ENCODE results near the gene FANCI.

FANCI gene

DNA sequence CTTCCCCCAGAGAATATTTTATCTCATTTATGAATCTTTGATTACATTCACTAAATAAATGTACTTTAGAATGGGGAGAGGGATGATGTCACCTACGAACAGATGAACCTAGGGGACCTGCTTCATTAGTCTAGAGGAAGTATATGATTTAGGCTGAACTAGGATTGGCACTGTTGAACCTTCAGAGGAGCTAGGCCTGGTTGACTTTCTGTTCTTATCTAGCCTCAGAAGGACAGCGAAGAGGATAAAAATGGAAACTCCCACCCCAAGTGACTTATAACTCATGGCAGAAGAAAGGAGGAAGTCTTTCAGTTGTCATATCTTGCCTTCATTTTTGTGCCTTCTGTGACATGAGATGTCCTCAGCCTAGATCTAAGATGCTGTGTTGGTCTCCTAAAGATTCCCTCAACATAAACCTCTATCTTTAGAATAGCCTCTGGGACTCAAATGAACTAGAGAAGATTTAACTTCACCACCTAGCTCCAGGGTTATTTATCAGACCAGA, 48.2 kb downstream of the FANCI start:
- DNase-seq (ENCODE audit: low spot score), result no peak
- no peak for TF ChIP-seq CTCF (IDR thresholded peaks at IDR 0.05; ENCODE audit: extremely low read depth, missing control alignments)

GRCh38 chr15:89293012-89293411, 49.2 kb downstream of the FANCI start:
- no peak for TF ChIP-seq CTCF (IDR thresholded peaks at IDR 0.05; ENCODE audit: extremely low read depth, missing control alignments)

DNA sequence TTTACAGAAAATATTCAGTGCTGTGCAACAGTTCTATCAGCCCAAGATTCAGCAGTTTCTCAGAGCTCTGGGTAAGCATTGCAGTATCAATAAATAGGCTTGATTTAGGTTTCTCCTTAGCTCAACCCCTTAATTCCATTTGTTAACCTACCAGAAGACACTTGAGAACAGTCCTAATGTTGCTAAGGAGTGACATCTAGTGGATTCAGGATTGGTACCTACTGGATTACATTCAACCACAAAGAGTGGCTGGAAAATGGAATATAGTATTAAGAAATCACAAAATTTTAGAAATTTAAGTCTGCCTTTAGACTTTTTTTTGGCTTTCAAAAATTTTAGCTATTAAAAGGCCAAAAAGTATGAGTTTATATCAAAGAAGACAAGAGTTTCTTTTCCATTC, 56.1 kb downstream of the FANCI start:
- no peak for DNase-seq (ENCODE audit: low spot score)

More at GRCh38 chr15:89293012-89293411, 49.2 kb downstream of the FANCI start:
- DNase-seq (ENCODE audit: low spot score), result no peak

GRCh38 chr15:89301304-89302089, 57.7 kb downstream of the FANCI start:
- DNase-seq (ENCODE audit: low spot score), result no peak
- TF ChIP-seq CTCF (IDR thresholded peaks at IDR 0.05; ENCODE audit: extremely low read depth, missing control alignments), result no peak

More for the DNA sequence above, 56.1 kb downstream of the FANCI start:
- no peak for TF ChIP-seq CTCF (IDR thresholded peaks at IDR 0.05; ENCODE audit: extremely low read depth, missing control alignments)

DNA sequence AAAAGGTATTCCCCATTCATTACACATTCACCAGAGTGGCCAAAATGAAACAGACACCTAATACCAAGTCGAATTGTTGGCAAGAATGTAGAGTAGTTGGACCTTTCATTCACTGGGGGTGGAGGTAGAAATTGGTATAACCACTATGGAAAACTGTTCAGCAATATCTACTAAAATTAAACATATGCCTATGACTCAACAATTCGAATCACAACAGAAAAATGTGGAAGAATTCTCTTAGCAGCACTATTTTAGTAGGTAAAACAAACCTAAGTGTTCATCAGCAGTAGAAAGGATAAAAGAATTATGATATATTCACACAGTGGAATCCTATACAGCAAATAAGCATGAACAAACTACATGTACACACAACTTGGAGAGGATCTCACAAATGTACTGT, 60.2 kb downstream of the FANCI start:
- no peak for DNase-seq (ENCODE audit: low spot score)
- TF ChIP-seq CTCF (IDR thresholded peaks at IDR 0.05; ENCODE audit: extremely low read depth, missing control alignments), result no peak

GRCh38 chr15:89305395-89305794, 61.6 kb downstream of the FANCI start:
- no peak for DNase-seq (ENCODE audit: low spot score)
- no peak for TF ChIP-seq CTCF (IDR thresholded peaks at IDR 0.05; ENCODE audit: extremely low read depth, missing control alignments)

DNA sequence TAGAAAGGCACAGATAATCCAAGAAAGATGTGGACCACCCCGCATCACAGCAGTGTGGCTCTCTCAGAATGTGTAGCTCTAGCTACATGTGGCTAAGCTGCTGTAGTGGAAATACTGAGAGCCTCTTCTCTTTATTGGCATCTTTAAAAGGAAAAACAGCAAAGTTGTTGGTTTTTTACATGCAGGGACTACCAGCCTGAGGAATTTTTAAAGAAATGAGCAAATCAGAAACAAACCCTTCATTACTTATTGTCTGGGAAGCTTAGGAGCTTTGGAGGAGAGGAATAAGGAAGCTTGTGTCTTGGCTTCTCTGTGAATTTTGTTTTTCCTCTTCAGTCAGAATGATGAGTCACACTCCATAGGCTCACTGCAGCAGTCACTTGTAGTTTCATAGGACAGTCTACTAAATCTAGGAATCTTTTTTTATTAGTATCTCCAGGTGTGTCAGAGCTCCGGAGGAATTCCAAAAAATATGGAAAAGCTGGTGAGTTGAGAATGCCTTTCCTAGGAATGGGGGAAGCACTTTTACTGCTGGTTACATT, 63.3 kb downstream of the FANCI start:
- no peak for TF ChIP-seq CTCF (IDR thresholded peaks at IDR 0.05; ENCODE audit: extremely low read depth, missing control alignments)
- no peak for DNase-seq (ENCODE audit: low spot score)

Data from GM20000 (cell line).